ENCODE measurements around the gene PLPPR3. TPM values are rescaled to one million over a fixed set of nuclear protein-coding genes. Genes with fewer than 3 reads are reported as not detected.

PLPPR3 gene
- total RNA-seq, 1 donor from 2014 or later: not detected

DNA sequence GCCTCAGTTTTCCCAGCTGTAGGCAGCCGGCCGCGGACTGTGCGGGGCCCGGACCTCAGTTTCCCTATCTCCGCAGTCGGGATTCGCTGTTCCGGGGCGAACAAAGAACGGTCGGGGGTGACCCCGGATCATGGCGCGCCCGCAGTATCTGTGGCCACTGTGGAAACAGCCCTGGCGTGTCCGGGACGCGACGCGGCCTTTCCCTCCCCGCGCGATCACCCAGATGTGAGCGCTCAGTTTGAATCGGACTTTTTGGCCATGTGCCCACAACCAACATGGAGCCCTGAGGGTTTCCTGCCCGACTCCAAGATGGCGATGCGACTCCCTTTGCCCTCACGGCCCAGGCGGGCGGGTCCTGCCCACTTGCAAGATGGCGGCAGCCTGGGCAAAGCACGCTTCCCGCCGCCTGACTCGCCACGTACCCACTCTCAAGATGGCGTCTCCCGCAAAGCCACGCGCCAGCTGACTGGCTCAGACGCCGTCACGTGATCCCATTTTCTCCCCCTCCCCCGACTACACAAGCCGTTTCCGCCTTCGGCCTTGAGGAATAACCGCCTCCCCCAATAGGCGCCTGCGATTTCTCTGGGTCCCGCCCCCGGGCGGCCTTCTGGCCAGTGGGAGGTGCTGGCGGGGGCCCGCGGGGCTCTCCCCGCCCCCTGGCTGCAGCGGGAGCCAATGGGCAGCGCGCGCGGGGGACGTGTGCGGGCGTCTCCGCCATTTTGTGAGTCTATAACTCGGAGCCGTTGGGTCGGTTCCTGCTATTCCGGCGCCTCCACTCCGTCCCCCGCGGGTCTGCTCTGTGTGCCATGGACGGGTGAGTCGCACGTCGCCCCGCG lies 24.8 kb downstream of the PLPPR3 start, which contains the start of gene PTBP1:
Gene PTBP1, plus strand, starts transcription at position 761 of the 836 bp plus-strand sequence. Its CDS starts 46 bp downstream, at position 807.
- DNase-seq (ENCODE audit: low spot score): peak; percentile 100

DNA sequence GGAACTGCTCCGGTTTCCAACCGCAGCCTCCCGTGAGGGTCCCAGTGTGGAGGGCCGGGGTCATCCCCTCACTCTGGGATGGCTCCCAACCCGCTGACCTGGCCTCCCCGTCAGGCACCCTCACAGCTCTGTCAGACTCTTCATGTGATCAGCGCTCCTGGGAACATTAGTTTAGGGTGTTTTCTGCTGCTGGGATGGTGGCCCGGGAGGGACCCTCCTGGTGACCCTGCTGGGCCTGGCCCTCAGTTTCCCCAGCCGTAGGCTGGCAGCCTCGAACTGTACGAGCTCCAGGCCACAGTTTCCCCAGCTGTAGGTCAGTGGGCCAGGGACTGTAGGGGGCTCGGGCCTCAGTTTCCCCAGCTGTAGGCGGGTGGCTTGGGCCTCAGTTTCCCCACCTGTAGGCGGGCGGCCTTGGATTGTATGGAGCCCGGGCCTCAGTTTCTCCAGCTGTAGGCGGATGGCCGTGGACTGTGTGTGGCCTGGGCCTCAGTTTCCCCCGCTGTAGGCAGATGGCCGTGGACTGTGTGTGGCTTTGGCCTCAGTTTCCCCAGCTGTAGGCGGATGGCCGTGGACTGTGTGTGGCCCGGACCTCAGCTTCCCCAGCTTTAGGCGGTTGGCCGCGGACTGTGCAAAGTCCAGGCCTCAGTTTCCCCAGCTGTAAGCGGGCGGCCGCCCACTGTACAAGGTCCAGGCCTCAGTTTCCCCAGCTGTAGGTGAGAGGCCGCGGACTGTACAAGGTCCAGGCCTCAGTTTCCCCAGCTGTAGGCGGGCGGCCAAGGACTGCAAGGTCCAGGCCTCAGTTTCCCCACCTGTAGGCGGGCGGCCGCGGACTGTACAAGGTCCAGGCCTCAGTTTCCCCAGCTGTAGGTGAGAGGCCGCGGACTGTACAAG lies 25.8 kb downstream of the PLPPR3 start:
- DNase-seq (ENCODE audit: low spot score): no peak

DNA sequence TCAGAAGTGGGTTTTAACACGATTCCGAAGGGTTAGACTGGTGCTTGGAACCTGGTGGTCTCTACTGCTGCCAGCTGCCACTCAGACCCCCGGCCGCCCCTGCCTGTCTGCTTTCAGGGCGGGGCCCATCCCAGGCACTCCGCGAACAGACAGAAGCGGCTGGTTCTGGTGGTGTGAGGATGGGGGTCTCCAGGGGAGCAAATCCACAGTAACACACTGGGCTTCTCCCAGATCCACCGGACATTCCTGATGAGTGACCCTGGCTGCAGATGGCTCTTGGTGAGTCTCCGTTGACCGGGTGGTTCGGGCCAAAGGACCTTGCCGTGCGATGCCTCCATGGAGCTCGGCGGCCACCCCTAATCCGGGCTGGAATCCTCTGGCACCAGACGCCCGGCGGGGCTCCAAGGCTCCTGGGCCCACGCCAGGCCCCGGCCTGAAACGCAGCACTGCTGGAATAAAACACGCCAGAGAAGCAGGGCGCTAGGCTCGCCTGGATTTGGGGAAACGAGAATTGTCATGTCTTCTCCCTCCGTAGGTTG lies 26.6 kb downstream of the PLPPR3 start:
- no peak for DNase-seq (ENCODE audit: low spot score)

DNA sequence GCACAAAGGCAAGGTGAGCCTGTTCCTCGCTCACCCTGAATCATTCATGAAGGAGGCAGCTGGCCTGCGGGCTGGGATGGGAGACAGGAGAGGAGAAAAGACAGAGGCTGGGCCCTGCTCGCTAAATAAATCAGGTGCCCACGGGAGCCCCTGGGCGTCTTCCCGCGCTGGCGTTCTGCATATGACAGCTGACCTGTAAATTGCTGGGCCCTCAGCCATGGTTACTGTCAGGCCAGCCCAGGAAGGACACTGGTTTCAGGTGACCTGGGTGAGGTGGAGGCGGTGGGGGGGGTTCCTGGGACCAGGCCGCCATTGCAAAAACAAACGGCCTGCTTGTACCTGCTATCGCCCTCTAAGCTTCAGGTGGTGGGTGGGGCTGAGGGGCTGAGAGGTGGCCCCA lies 27.9 kb downstream of the PLPPR3 start:
- no peak for DNase-seq (ENCODE audit: low spot score)

DNA sequence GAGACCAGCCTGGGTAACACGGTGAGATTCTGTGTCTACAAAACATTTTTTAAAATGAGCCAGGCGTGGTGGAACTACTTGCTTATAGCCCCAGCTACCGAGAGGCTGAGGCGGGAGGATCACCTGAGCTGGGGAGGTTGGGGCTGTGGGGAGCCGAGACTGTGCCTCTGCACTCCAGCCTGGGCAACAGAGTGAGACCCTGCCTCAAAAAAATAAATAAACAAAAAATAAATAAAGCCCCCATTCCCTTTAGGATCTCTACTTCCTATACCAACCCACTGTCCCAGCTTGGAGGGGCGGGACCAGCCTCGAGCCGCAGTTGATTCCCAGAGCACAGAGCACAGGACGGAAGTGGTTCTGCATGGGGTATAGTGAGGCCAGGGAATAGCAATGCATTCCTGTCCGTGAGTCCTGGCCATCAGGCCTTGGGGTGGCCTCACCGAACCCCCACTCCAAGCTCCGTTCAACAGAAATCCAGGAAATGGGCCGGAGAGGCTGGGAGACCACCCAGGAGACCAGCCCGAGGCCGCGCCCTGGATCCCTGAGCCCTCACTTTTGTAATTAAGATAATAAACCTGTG lies 29.4 kb downstream of the PLPPR3 start:
- DNase-seq (ENCODE audit: low spot score): no peak

DNA sequence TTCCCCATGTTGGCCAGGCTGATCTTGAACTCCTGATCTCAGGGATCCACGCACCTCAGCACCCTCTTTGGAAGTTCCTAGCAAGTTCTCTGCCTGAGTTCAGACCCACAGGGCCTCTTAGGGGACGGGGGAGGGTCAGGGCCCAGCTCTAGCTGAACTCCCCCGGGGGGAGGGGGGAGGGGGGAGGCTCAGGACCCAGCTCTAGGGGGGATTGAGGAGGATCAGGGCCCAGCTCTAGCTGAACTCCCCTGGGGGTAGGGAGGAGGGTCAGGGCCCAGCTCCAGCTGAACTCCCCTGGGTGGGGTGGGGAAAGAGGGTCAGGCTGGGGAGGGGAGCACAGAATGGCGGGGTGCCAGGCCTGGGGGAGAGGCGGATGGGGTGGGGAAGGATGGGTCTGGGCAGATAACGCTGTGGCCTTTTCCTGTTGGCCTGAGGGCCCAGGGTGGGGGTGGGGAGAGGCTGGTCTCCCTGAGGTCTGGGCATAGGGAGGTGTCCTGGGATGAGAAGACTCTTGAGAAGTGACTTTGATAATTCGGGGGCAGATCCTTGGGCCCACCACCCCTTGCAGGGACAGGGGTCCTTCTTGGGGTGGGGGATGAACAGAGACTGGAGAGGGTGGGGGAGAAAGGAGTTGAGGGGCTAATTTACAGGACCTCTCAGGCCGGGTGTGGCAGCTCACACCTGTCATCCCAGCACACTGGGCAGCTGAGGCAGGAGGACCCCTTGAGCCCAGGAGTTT lies 30.0 kb downstream of the PLPPR3 start:
- no peak for DNase-seq (ENCODE audit: low spot score)

DNA sequence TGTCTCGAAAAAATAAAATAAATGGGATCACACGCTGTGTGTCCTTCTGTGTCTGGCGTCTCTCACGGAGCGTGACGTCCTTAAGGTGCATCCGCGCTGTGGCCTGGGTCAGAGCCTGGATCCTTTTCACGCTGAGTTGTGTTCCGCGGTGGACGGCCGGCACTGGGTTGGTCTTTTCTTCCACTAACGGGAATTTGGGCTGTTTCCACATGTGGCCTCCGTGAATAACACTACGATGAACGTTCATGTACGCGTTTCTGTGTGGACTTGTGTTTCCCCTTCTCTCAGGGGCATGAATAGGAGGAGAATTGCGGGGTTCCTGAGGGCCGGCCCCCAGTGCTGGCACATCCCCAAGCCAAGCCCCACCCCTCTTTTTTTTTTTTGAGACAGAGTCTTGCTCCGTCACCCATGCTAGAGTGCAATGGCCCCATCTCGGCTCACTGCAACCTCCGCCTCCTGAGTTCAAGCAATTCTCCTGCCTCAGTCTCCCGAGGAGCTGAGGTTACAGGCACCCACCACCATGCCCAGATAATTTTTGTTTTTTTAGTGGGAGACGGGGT lies 30.7 kb downstream of the PLPPR3 start:
- no peak for DNase-seq (ENCODE audit: low spot score)

DNA sequence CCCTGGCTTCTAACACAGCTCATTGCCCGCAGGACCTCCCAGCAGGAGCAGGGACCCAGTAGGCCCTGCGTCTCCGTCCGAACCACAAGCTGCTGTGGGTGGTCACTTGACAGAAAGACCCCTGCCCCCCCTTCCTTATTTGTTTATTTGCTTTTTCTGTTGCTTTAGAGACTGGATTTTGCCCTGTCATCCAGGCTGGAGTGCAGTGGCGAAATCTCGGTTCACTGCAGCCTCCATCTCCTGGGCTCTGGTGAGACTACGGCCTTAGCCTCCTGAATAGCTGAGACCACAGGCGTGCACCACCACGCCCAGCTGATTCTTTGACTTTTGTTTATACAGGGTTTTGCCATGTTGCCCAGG lies 32.1 kb downstream of the PLPPR3 start:
- no peak for DNase-seq (ENCODE audit: low spot score)

DNA sequence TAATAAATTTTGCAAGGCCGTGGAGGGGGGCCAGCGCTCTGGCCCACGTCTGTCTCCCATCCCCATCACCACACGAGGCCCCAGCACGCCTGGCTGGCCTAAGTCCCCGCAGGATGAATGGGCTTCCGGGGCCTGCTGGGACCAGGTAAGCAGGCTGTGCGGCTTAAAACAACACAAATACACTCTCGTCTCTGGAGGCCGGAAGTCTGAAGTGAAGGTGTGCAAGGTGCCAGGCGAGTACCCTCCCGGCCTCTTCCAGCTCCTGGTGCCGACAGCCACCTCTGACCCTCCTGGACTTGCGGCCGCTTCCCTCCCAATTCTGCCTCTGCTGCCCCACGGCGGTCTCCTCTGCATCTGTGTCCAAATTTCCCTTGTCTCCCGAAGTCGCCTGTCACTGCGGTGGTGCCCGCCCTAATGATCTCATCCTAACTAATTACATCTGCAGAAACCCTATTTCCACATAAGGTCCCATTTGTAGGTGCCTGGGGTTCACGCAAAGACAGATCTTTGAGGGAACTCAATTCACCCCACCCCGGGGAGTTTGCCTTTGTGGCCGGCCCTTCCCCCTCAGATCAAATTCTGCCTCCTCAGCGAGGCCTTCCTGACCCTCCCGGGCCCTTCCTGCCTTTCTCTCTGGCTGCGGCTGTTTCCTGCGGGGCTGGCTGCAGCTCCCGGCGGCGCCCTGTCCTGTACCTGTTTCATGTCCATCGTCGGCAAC lies 32.6 kb downstream of the PLPPR3 start:
- no peak for DNase-seq (ENCODE audit: low spot score)

DNA sequence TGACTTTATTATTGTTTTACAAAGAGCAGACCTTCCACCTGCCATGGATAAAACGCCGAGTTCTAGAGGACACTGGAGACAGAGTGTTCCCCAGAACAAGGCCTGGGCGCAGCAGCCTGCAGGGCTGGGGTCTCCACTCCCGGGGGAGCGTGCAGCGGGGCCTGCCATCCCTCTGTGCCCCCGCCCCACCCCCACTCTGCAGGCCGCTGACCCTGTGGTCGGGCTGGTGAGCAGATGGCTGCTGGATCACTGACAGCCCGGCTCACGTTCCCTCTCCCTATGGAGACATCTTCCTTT lies 33.1 kb downstream of the PLPPR3 start:
- no peak for DNase-seq (ENCODE audit: low spot score)

DNA sequence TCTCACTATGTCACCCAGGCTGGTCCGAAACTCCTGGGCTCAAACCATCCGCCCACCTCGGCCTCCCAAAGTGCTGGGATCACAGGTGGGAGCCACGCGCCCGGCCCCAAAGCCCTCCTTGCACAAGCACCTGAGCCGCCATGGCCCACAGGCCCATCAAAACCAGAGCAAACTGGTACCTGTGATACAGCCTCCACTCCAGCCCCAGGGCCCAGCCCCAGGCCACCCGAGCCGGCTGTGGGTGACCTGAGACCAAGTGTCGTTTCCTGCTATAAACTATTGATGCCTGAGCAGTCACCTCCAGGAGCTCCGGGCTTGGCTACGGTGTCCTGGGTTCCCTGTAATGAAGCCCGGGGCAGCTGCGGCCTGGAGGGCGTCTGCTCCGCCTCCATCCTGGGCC lies 34.2 kb downstream of the PLPPR3 start:
- DNase-seq (ENCODE audit: low spot score): no peak

DNA sequence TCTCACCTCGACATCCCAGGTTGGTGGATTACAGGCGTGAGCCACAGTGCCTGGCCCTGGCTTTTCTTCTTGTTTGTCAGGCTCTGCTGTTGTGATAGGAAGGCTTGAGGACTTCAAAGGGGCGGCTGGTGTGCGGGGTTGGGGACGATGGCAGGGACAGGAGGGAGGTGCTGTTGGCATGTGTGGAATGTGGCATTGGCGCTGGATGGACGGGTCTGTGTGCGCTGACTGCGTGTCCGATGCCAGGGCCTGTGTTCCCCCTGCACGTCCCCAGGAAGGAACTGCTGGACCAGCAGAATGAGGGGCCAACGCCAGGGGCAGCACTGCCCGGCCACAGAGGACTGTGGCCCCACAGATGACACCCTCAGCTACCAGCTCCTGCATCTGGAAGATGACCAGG lies 37.2 kb downstream of the PLPPR3 start:
- no peak for DNase-seq (ENCODE audit: low spot score)

DNA sequence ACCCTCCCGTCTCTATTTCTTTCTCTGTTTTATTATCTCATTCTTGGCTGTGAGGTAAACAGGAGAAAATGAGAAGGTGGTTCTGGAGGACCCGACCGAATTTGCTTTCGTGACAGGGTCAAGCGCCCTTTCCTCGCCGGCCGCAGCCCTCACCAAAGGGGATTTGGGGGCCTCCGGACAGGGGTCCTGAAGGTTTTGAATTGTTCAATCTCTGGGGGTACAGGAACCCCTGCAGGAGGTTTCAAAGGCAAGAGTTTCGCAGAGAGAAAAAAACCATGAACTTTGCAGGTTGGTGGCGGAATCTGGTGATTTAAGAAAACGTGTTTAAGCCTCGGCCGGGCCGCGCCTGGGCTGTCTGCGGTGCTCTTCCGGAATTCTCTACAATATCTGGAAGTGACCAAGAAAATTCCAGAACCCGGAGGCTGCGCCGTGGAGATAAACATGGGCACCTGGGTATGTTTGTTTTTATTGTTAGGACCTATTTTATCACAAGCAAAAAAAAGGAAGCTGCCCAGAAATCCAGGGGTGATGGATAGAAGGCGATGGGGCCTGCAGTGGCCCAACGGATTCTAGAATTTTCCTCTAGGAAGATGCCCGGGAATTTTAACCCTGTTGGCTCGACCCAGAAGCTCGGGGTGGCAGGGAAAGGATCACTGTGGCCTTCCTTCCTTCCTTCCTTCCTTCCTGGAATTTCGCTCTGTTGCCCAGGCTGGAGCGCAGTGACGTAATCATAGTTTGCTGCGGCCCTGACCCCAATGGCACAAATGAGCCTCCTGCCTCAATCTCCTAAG lies 38.7 kb downstream of the PLPPR3 start:
- DNase-seq (ENCODE audit: low spot score): no peak

DNA sequence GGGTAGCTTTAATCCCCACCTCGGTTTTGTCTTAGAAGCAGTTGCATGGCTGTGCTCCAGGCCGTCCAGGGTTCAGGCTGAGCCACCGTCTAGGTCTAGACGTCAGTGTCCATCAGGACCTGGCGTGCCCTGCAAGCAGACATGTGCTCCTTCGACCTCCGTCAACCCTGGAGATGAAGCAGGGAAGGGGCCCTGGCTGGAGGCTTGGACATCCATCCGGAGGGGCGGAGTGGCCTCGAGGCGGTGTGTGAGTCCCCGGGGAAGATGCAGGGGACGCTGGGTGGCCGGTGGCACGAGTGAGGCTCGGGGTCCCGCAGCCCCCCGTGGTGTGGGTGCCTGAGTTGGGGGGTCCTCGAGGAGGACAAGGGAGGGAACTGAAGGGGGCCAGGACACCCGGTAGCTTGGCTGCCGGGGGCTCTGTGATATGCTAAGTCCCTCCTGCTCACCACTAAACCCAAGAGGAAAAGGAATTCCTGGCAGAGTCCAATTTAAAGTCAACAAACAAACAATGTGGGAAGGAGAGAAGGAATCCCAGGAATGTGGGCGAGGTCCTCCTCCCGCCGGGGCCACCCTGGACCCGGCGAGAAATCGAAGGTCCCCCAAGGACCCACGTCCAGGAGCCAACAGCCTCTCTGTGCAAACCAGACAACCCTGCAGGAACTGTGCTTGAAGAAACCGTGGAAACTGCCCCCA lies 39.4 kb downstream of the PLPPR3 start:
- DNase-seq (ENCODE audit: low spot score): no peak

DNA sequence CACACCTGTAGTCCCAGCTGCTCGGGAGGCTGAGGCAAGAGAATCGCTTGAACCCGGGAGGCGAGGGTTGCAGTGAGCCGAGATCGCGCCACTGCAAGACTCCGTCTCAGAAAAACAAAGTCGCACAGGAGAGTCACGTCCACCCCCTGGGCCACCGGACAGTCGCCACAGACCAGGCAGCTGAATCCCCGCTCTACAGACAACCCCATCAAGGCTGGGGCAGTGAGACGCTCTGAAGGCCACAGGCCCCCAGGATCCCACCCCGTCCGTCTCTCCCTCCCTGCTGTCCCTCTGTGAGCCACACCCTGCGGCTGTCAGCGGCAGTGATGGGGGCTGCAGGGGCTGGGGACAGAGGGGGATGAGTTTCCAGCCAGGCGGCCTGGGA lies 40.0 kb downstream of the PLPPR3 start:
- DNase-seq (ENCODE audit: low spot score): no peak

DNA sequence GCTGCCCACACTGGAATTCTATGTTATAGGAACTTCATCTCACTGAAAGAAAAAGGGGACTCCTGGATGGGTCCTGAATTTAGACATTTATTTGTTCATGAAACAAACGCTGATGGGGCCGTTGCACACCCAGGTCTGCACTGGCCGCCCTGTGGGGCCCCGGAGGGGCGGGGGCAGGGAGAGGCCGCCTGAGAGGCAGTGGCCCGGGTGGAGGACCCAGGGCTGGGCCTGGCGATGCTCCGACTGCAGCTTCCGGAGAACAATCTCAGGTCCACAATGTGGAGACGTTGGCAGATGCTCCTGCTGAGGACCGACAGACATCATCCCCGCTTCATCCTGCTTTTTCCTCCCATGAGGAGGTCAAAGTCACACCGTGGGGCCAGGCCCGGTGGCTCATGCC lies 40.8 kb downstream of the PLPPR3 start:
- DNase-seq (ENCODE audit: low spot score): no peak

DNA sequence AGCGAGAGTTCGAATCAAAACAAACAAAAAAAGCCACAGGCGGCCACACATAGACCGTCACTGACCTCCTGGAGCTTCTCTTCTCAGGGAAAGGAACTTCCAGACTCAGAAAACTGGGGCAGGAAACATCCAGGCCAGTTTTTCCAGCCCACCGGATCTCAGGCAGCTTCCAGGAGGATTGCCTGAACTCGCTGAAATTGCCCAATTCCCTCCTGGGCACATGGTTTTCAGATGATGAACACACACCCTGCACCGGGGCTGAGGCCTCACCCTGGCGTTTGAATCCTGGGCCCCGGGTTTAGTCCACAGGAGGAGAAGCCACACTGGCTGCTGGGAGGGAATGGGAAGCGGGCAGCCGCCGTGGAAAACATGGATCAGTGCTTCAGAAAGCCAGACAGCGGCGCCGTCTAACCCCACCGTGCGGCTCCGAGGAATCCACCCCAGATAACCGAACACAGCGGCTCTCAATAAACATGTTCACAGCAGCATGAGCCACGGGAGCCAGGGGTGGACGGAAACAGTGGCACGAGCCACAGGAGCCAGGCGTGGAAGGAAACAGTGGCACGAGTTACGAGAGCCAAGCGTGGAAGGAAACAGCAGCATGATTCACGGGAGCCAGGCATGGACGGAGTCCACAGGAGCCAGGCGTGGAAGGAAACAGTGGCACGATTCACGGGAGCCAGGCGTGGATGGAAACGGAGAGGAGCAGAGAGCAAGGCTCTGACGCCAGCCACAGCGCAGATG lies 42.7 kb downstream of the PLPPR3 start:
- DNase-seq (ENCODE audit: low spot score): peak; percentile 81

DNA sequence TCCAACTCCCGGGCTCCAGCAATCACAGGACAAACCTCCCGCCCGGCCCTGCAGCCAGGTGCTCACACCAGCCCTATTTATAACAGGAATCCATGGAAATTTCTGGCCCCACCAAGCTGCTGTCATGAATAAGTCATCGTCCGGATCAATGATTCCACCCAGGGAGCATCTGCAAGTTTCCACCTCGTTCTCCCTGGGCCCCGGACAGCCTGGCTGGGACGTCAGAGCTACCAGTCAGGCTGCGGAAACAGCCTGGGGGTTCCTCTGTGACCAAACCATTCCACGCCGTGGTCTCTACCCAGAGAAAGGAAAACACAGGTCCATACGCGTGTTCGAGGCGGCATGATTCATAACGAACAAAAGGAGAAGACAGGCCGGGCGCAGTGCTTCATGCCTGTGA lies 45.2 kb downstream of the PLPPR3 start:
- DNase-seq (ENCODE audit: low spot score): no peak
